B cell (primary cell): ENCODE data around the gene FAM162A. TPM values are rescaled to one million over a fixed set of nuclear protein-coding genes. Genes with fewer than 3 reads are reported as not detected.

Experiments
- ATAC-seq: fragments of 200-7000 bp; cut with Tn5 transposase; one replicate; pipeline ENCODE4 v1.10.0; 2021; ENCODE audit warnings: low read depth, mild to moderate bottlenecking, moderate number of reproducible peaks, moderate library complexity
- CTCF ChIA-PET: fragments of 350-600 bp; sonication (Branson Sonifier 250); formaldehyde crosslinking; loops from one replicate; lab custom pipeline; 2021; ENCODE audit warnings: antibody characterized with exemption, inconsistent platforms; lab: Charles Lee
- POLR2A ChIA-PET: fragments of 350-600 bp; sonication (Branson Sonifier 250); formaldehyde crosslinking; loops from one replicate; lab custom pipeline; 2021; ENCODE audit warnings: antibody characterized with exemption; lab: Charles Lee
- DNase-seq: peaks from one replicate; pipeline ENCODE4 v3.0.0; 2013
- H2AFZ ChIP-seq: 2 replicates; pipeline ENCODE4 v1.6.1; 2012; ENCODE audit warnings: mild to moderate bottlenecking, low read depth, low read length; ENCODE audit not compliant: insufficient read depth, poor library complexity, severe bottlenecking
- H3K27ac ChIP-seq, 2 donors: 1 replicate in 1 of 2; 2 replicates in 1 of 2; pipeline ENCODE4 v1.5.1; 2012 to 2013; ENCODE audit warnings: low read length in 2 of 2, mild to moderate bottlenecking in 2 of 2, moderate library complexity in 1 of 2
- H3K27me3 ChIP-seq, 4 experiments: fragments of 200-600 bp in 1 of 4; sonication (generic) in 1 of 4; replicated peaks in 1 of 4; 1 replicate in 2 of 4; 2 replicates in 2 of 4; pipeline versions ENCODE4 v1.6.1 to v1.7.0; 2013 to 2016; ENCODE audit warnings: low read length in 3 of 4, mild to moderate bottlenecking in 2 of 4, mixed read lengths in 1 of 4, moderate library complexity in 1 of 4; ENCODE audit not compliant: insufficient read depth in 4 of 4, control insufficient read depth in 3 of 4; ENCODE audit errors: control extremely low read depth in 1 of 4
- H3K36me3 ChIP-seq, 2 experiments: replicated peaks in 1 of 2; 1 replicate in 1 of 2; 2 replicates in 1 of 2; pipeline versions ENCODE4 v1.6.1 to v1.7.1; 2013; ENCODE audit warnings: low read length in 1 of 2; ENCODE audit not compliant: insufficient read depth in 2 of 2, control insufficient read depth in 1 of 2; ENCODE audit errors: control extremely low read depth in 1 of 2, extremely low read depth in 1 of 2
- H3K4me1 ChIP-seq, 2 donors: fragments of 200-600 bp in 1 of 2; sonication (generic) in 1 of 2; 1 replicate in 1 of 2; 2 replicates in 1 of 2; pipeline versions ENCODE4 v1.5.1 to v1.6.1; 2013 to 2017; ENCODE audit warnings: low read length in 2 of 2; ENCODE audit not compliant: control insufficient read depth in 2 of 2, insufficient read depth in 2 of 2
- H3K4me2 ChIP-seq: replicated peaks from 2 replicates; pipeline ENCODE3; 2012; ENCODE audit warnings: mild to moderate bottlenecking, low read depth, low read length; ENCODE audit not compliant: poor library complexity, severe bottlenecking
- H3K4me3 ChIP-seq, 5 experiments: fragments of 200-600 bp in 1 of 5; sonication (generic) in 1 of 5; 1 replicate in 3 of 5; 2 replicates in 2 of 5; pipeline versions ENCODE4 v1.5.1 to v1.7.0; 2011 to 2016; ENCODE audit warnings: low read length in 4 of 5, mild to moderate bottlenecking in 4 of 5, low read depth in 2 of 5, control low read depth in 1 of 5, moderate library complexity in 1 of 5; ENCODE audit not compliant: insufficient read depth in 1 of 5; ENCODE audit errors: control extremely low read depth in 1 of 5, extremely low read depth in 1 of 5
- H3K79me2 ChIP-seq: fragments of 200-600 bp; sonication (generic); one replicate; pipeline ENCODE4 v1.6.0; 2016; ENCODE audit warnings: low read length; ENCODE audit not compliant: control insufficient read depth, insufficient read depth
- H3K9ac ChIP-seq: fragments of 200-600 bp; sonication (generic); 2 replicates; pipeline ENCODE4 v1.6.1; 2017; ENCODE audit warnings: mild to moderate bottlenecking, low read length, moderate library complexity
- H3K9me3 ChIP-seq, 3 donors: one replicate each; pipeline versions ENCODE4 v1.6.1 to v1.7.1; 2013; ENCODE audit warnings: low read length in 2 of 3; ENCODE audit not compliant: control insufficient read depth in 2 of 3, insufficient read depth in 1 of 3; ENCODE audit errors: control extremely low read depth in 1 of 3
- H4K20me1 ChIP-seq: 2 replicates; pipeline ENCODE4 v1.6.0; 2012; ENCODE audit warnings: mild to moderate bottlenecking, low read length; ENCODE audit not compliant: insufficient read depth, control insufficient read depth, poor library complexity, severe bottlenecking
- H3K27ac Mint-ChIP-seq: one replicate; pipeline ENCODE4 v1.8.0; 2021; ENCODE audit warnings: mixed read lengths
- H3K27me3 Mint-ChIP-seq: one replicate; pipeline ENCODE4 v1.8.0; 2021; ENCODE audit warnings: mixed read lengths
- H3K4me1 Mint-ChIP-seq: one replicate; pipeline ENCODE4 v1.8.0; 2021; ENCODE audit warnings: mixed read lengths
- H3K4me3 Mint-ChIP-seq: one replicate; pipeline ENCODE4 v1.8.0; 2021; ENCODE audit warnings: mixed read lengths
- H3K9me3 Mint-ChIP-seq: one replicate; pipeline ENCODE4 v1.8.0; 2022; ENCODE audit warnings: mixed read lengths; ENCODE audit not compliant: insufficient read depth
- EZH2 ChIP-seq: IDR thresholded peaks from 2 replicates; pipeline ENCODE4 v1.6.1; 2012; ENCODE audit warnings: borderline replicate concordance, low read depth, mild to moderate bottlenecking, moderate library complexity, low read length; ENCODE audit not compliant: insufficient read depth, poor library complexity, severe bottlenecking
- WGBS: methylation state at CpG from one replicate; pipeline ENCODE4 v1.1.5; 2013; ENCODE audit warnings: missing lambda C conversion rate; ENCODE audit not compliant: insufficient coverage; 5-methylcytosine and 5-hydroxymethylcytosine counted together
- intact Hi-C: fragments of 100-400 bp; cut with micrococcal nuclease; formaldehyde crosslinking; loops from one replicate; pipeline ENCODE4 v1.10.0; 2022
- polyA plus RNA-seq: library from polyadenylated mRNA; depleted of rRNA; stranded (reverse); fragments of >200 nt; gene quantifications from 2 replicates; pipeline ENCODE4 v1.2.3, GENCODE V29; 2012
- total RNA-seq, 2 donors: library from RNA; stranded (reverse); fragments of 120-200 nt in 1 of 2; gene quantifications; 1 replicate in 1 of 2; 2 replicates in 1 of 2; pipeline versions ENCODE4 v1.2.3 to v1.2.4, GENCODE V29; 2013 to 2022
- TF ChIP-seq, protein P1 (sequence below): fragments of 200-600 bp; IDR thresholded peaks from one replicate; pipeline ENCODE4 v1.8.0; 2022; ENCODE audit warnings: antibody characterized with exemption, mild to moderate bottlenecking

The FAM162A gene
- total and polyA plus RNA-seq, 2 donors (not counting 1 experiment from before 2014, with no cell fraction given) = 10.9 to 17.5 TPM

DNA sequence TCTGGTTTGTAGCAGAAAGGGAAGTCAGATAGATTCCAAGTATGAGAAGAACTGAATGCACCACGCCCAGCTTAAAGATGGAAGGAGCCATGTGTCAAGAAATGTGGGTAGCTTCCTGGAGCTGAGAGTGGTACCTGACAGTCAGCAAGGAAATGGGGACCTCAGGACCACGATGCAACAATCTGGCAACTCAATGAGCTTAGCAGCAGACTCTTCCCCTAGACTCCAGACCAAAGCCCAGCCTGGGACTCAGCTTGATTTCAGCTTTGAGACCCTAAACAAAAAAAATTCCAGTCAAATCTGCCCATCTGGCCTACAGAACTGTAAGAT lies 25.3 kb upstream of the FAM162A start:
- 93% methylated on average over 2 of the region's 2 CpGs for WGBS
- Histone ChIP-seq H3K79me2 (no peaks in the 10 kb centered on the region), H3K9ac (no peak overlapping the region), H3K27me3 (no peaks in the 10 kb centered on the region), H3K36me3 (peaks cover 0 to 8% of the 10 kb centered on the region in 2 experiments), H3K4me1 (no peaks in the 10 kb centered on the region), H3K9me3 (no peaks in the 10 kb centered on the region), H4K20me1 (no peaks in the 10 kb centered on the region), H3K4me3 (no peak overlapping the region), H2AFZ (no peak overlapping the region), H3K4me2 (no peak overlapping the region), H3K27ac (no peak overlapping the region)
- CTCF ChIA-PET = no interaction called here
- H3K27ac Mint-ChIP-seq = no peak overlapping the region
- H3K27me3 Mint-ChIP-seq = no peaks in the 10 kb centered on the region
- ATAC-seq (no peak), DNase-seq (no peak)
- intact Hi-C loops = no loop called here
- no peak overlapping the region for H3K4me3 Mint-ChIP-seq
- TF ChIP-seq EZH2 = no peak
- TF ChIP-seq, protein P1, sequence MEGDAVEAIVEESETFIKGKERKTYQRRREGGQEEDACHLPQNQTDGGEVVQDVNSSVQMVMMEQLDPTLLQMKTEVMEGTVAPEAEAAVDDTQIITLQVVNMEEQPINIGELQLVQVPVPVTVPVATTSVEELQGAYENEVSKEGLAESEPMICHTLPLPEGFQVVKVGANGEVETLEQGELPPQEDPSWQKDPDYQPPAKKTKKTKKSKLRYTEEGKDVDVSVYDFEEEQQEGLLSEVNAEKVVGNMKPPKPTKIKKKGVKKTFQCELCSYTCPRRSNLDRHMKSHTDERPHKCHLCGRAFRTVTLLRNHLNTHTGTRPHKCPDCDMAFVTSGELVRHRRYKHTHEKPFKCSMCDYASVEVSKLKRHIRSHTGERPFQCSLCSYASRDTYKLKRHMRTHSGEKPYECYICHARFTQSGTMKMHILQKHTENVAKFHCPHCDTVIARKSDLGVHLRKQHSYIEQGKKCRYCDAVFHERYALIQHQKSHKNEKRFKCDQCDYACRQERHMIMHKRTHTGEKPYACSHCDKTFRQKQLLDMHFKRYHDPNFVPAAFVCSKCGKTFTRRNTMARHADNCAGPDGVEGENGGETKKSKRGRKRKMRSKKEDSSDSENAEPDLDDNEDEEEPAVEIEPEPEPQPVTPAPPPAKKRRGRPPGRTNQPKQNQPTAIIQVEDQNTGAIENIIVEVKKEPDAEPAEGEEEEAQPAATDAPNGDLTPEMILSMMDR = no peak
- H3K4me1 Mint-ChIP-seq = no peaks in the 10 kb centered on the region
- POLR2A ChIA-PET = no interaction called here
- no peaks in the 10 kb centered on the region for H3K9me3 Mint-ChIP-seq

DNA sequence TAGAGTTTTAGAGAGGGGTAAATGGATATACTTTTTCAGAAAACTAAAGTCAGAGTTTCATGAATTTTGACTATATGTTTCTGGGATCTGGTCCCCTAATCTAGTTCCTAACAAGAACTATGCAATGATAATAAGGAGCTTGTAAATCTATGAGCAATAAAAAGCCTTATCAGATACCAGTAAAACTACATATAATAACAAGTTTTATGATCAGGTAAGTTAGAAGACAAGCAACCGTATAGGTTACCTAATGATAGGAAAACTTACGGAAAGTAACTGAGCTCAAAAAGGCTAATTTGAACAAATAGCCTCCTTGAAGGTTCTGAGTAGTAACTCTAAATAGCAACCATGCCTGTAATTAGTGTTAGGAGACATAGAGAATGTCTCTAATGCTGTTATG lies 22.0 kb upstream of the FAM162A start:
- Histone ChIP-seq H3K4me1 (no peaks in the 10 kb centered on the region), H2AFZ (no peak overlapping the region), H3K9me3 (no peaks in the 10 kb centered on the region), H3K9ac (no peak overlapping the region), H3K27me3 (no peaks in the 10 kb centered on the region), H3K27ac (no peak overlapping the region), H3K4me2 (no peak overlapping the region), H4K20me1 (no peaks in the 10 kb centered on the region), H3K36me3 (peaks cover 0 to 25% of the 10 kb centered on the region in 2 experiments), H3K79me2 (no peaks in the 10 kb centered on the region), H3K4me3 (no peak overlapping the region)
- 100% methylated on average over 1 of the region's 2 CpGs for WGBS
- intact Hi-C loops = no loop called here
- ATAC-seq = no peak
- POLR2A ChIA-PET = no interaction called here
- no peak for DNase-seq
- TF ChIP-seq, protein P1 = no peak
- TF ChIP-seq EZH2 = no peak
- Mint-ChIP-seq H3K27me3 (no peaks in the 10 kb centered on the region), H3K4me1 (no peaks in the 10 kb centered on the region), H3K4me3 (no peak overlapping the region), H3K9me3 (no peaks in the 10 kb centered on the region), H3K27ac (no peak overlapping the region)
- CTCF ChIA-PET = interaction anchor here (1.1 kb wide), 1 partner anchor 9 kb away, joined by 3 read pairs; no protein-coding TSS in a partner anchor
